Gastroesophageal sphincter (tissue), 3 donors: ENCODE results near the gene ALK.

ENCODE experiments used
- CTCF ChIP-seq, 4 experiments: fragments of 200-600 bp in 2 of 4; fragments of 450-650 bp in 2 of 4; sonication (generic) in 1 of 4; IDR thresholded peaks; one replicate each; pipeline ENCODE4 v1.5.1; 2017 to 2019; ENCODE audit warnings: antibody characterized with exemption in 4 of 4, mild to moderate bottlenecking in 2 of 4, moderate library complexity in 2 of 4
- EP300 ChIP-seq: sonication (generic); formaldehyde crosslinking; IDR thresholded peaks from one replicate; pipeline ENCODE4 v1.6.1; 2017; ENCODE audit warnings: antibody characterized with exemption, mild to moderate bottlenecking
- POLR2A ChIP-seq, 2 donors: fragments of 450-650 bp; IDR thresholded peaks; one replicate each; pipeline ENCODE4 v1.6.1; 2017; ENCODE audit warnings: antibody characterized with exemption in 2 of 2, mild to moderate bottlenecking in 2 of 2, moderate library complexity in 1 of 2
- POLR2AphosphoS5 ChIP-seq: sonication (generic); formaldehyde crosslinking; IDR thresholded peaks from one replicate; pipeline ENCODE4 v1.6.1; 2017; ENCODE audit warnings: antibody characterized with exemption

- TF ChIP-seq CTCF (IDR thresholded peaks at IDR 0.05) (no peak), POLR2A (IDR thresholded peaks at IDR 0.05) (no peak), EP300 (no peak), POLR2AphosphoS5 (no peak)
Measured at GRCh38 chr2:29627279-29627711, 294.1 kb downstream of the ALK start.
